Coronary artery (tissue), 2 donors: ENCODE data around the gene CRHR1.

ENCODE experiments used
- DNase-seq: peaks from one replicate; pipeline ENCODE4 v3.0.0-alpha.2; 2017; ENCODE audit warnings: low spot score
- H3K27ac ChIP-seq, 2 donors: fragments of 200-600 bp; sonication (generic); one replicate each; pipeline ENCODE4 v1.5.1; 2016 to 2019
- H3K4me3 ChIP-seq: fragments of 200-600 bp; sonication (generic); 2 replicates; pipeline ENCODE4 v1.5.1; 2016; ENCODE audit warnings: mild to moderate bottlenecking, moderate library complexity
- CTCF ChIP-seq: fragments of 200-600 bp; sonication (generic); IDR thresholded peaks from one replicate; pipeline ENCODE4 v1.5.1; 2019; ENCODE audit warnings: antibody characterized with exemption

CRHR1 gene

GRCh38 chr17:45821147-45821546 is 37.0 kb downstream of the CRHR1 start:
- Histone ChIP-seq H3K27ac (no peak overlapping the region), H3K4me3 (no peak overlapping the region)
- no peak for DNase-seq
- no peak for TF ChIP-seq CTCF

- Histone ChIP-seq H3K4me3 (no peak overlapping the region), H3K27ac (no peak overlapping the region)
- DNase-seq = no peak
- TF ChIP-seq CTCF = no peak
Measured at GRCh38 chr17:45823598-45823997, 39.5 kb downstream of the CRHR1 start.

- no peak for TF ChIP-seq CTCF
- no peak overlapping the region for H3K4me3 ChIP-seq
- DNase-seq = no peak
- no peak overlapping the region for H3K27ac ChIP-seq
Measured at GRCh38 chr17:45824475-45824874, 40.4 kb downstream of the CRHR1 start.

GRCh38 chr17:45824901-45825492 is 40.9 kb downstream of the CRHR1 start:
- Histone ChIP-seq H3K27ac (no peak overlapping the region), H3K4me3 (no peak overlapping the region)
- no peak for DNase-seq
- no peak for TF ChIP-seq CTCF

GRCh38 chr17:45825792-45826191 is 41.7 kb downstream of the CRHR1 start:
- no peak overlapping the region for H3K4me3 ChIP-seq
- H3K27ac ChIP-seq = no peak overlapping the region
- TF ChIP-seq CTCF = no peak
- DNase-seq = no peak

- DNase-seq = no peak
- TF ChIP-seq CTCF = no peak
- no peak overlapping the region for H3K27ac ChIP-seq
- no peak overlapping the region for H3K4me3 ChIP-seq
Measured at GRCh38 chr17:45826919-45827588, 42.9 kb downstream of the CRHR1 start.

GRCh38 chr17:45828171-45828570 is 44.1 kb downstream of the CRHR1 start:
- no peak for TF ChIP-seq CTCF
- Histone ChIP-seq H3K4me3 (no peak overlapping the region), H3K27ac (no peak overlapping the region)
- no peak for DNase-seq
